GM18507 (cell line): ENCODE measurements around the gene NUDT3.
"Not testable (repeated sequence)": the region's sequence is repeated elsewhere in the genome, so short reads cannot be mapped to it uniquely, and the experiment has no call there.

ENCODE experiments used
- DNase-seq: peaks from one replicate; pipeline ENCODE4 v3.0.0; 2011; ENCODE audit warnings: low read depth; ENCODE audit not compliant: insufficient read length; ENCODE audit errors: extremely low spot score
- FAIRE-seq: peaks from 2 replicates; lab custom pipeline; 2011; peaks lifted over from hg19 to GRCh38; lab: Jason Lieb, UNC

NUDT3 gene

GRCh38 chr6:34350137-34350933 lies 42.1 kb downstream of the NUDT3 start:
- no peak for DNase-seq

DNA sequence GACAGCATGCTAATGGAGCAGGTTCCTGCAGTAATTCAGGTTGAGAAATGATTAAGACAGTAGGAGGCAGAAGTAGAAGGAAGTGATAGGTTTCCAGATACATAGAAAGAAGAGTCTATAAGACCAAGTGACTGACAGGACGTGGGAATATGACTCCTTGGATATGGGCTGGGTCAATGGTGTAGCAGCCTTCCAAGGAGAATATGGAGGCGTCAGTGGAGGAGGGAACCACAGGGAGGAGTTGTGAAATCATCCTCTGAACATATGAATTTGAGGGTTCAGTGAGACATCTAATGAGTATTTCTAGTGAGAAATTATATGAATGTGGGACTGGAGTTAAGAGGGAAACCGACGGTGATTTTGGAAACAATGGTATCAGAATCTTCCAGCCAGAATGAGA lies 43.3 kb downstream of the NUDT3 start:
- FAIRE-seq = no peak

More at GRCh38 chr6:34350137-34350933, 42.1 kb downstream of the NUDT3 start:
- FAIRE-seq = no peak

DNA sequence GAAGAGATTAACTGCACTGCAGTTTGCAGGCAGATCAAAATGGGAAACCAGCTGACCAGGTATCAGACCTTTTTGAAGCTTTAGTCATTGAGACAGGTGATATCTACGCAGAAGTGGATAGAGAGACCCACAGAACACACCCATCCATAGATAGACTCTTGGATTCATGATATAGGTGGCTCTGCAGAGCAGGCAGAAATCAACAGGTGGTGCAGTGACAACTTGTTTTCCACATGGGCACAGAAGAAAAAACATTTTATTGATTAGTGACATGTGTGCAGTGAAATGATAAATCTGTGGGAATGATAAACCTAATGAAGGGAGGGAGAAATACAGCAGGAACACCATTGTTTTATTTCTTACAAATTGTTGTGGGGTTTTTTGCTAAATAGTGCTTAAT lies 45.2 kb downstream of the NUDT3 start:
- FAIRE-seq (peak; percentile 31), DNase-seq (no peak)

More for the DNA sequence above, 43.3 kb downstream of the NUDT3 start:
- no peak for DNase-seq

- FAIRE-seq = peak; percentile 44
- peak; percentile 18 for DNase-seq
Observed at GRCh38 chr6:34346175-34347119, 46.0 kb downstream of the NUDT3 start.

DNA sequence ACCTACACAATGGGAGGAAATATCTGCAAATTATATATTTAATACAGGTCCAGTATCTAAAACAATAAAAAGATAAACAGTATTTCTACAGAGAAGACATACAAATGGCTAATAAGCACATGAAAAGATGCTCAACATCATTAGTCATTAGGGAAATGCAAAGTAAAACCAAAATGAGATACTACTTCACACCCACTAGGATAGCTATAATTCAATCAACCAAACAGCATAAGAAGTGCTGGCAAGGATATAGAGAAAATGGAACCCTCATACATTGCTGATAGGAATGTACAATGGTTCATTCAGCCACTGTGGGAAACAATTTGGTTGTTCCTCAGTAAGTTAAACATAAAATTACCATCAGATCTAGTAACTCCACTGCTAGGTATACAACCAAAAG lies 48.7 kb downstream of the NUDT3 start:
- no peak for DNase-seq
- FAIRE-seq = no peak

DNA sequence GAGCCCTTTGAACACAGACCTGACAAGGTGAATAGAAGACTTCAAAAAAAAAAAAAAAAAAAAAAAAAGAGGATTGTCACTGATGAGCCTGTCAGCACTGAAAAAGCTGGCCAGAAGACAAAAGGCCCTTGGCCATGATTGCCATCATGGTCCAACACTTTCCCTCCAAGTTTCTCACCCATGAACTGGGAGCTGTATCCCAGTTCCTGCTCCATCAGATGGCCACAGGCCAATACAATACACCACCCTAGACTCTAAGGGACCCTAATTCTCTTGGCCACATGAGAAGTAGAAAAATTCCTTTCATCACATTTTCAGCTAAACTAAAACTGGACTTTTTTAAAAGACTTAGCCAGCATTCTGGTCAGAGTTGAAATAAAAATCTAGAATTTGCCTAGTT lies 50.2 kb downstream of the NUDT3 start:
- DNase-seq (no peak), FAIRE-seq (no peak)

DNA sequence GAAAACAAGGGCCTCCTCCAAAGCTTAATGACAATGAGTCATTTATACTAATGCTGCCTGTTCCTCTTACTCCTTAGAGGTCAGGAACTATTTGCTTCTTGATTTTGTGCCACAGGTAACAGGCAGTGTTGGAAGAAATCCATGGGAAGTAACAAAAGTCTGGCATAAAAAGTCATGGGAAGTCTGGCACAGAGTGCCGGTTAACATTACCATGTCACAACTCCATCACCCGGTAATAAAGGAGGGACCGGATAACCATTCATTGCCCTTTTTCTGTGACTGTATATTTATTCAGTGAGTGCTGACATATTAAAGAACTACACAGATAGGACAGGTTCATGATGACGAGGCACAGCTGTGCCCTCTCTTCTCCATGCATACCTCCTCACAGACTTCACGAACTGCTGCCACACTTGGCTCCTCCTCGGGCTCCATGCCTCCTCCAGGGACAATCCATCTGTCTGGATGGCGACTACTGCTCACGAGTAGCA lies 50.9 kb downstream of the NUDT3 start:
- no peak for DNase-seq
- FAIRE-seq = no peak

GRCh38 chr6:34340906-34341480 lies 51.5 kb downstream of the NUDT3 start:
- FAIRE-seq = no peak
- DNase-seq = no peak

DNA sequence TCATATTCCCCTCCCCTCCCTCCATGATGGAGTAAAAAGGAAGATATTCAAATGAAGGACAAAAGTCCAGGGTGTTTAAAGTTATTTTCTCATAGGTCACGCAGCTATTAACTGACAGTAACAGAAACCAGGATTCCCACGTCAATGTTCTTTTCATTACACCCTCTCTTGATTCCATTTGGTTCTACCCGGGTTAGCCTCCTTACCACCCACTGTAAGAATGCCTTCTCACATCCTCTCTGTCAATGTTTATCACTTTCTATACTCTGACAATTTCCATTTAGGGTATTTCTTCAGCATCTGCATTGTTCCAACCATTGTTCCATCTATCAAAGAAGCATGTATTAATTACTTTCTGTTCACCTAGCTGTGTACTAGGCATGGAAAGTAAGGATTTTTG lies 52.1 kb downstream of the NUDT3 start:
- no peak for FAIRE-seq
- DNase-seq = no peak

DNA sequence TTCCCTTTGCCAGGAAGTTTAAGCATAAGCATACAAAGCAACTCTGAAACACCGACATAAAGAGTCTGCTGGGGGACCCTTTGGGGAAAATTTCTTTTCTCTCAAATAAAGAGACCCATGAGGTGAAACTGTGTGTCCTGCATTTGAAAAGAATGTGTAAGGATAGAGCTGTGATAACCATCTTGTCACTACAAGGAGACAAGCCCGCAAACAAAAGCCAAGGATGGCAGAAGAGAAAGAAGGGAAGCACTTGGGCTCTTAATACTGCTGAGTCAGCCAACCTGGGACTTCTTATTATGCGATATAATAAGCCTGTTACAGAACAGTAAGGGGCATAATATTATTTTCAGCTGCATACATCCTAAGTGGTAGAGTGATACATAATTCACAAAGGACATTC lies 52.5 kb downstream of the NUDT3 start:
- FAIRE-seq (no peak), DNase-seq (no peak)

DNA sequence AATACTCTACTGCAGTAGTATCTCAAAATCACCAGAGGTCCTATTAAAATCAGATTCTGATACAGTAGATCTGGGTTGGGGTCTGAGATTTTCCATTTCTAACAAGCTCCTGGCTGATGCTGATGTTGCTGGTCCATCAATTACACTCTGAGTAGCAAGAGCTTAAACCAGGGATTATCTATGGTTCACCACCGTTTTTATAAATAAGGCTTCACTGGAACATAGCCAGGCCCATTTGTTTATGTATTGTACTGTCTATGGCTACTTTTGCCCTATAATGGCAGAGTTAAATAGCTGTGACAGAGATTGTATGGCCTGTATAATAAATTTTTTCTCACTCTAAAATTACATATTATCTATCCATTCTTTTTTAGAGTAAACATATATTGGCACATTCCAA lies 53.0 kb downstream of the NUDT3 start:
- DNase-seq = no peak
- no peak for FAIRE-seq

GRCh38 chr6:34338811-34339210 lies 53.7 kb downstream of the NUDT3 start:
- no peak for DNase-seq

GRCh38 chr6:34338377-34338776 lies 54.1 kb downstream of the NUDT3 start:
- DNase-seq (no peak), FAIRE-seq (no peak)

More at GRCh38 chr6:34338811-34339210, 53.7 kb downstream of the NUDT3 start:
- FAIRE-seq = no peak

GRCh38 chr6:34334796-34335416 lies 57.6 kb downstream of the NUDT3 start:
- DNase-seq (no peak), FAIRE-seq (no peak)

DNA sequence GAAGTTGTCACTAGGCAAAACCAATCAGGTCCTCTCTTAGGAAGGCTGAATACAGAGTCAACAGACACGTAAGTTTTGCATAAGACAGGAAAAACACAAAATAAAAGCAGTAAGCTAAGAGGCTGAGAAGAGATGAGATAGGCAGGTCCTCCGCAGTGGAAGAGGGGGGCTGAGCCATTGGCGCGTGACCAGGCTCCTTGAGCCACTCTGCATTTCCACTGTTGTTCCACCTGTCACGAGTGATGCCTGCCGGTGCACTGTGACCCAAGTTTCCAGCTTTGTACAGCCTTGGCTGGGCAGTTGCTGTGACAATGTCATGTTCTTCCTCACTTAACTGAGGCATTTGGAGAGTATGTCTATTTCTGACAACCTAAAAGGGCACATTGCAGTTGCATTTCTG lies 58.6 kb downstream of the NUDT3 start:
- no peak for FAIRE-seq

DNA sequence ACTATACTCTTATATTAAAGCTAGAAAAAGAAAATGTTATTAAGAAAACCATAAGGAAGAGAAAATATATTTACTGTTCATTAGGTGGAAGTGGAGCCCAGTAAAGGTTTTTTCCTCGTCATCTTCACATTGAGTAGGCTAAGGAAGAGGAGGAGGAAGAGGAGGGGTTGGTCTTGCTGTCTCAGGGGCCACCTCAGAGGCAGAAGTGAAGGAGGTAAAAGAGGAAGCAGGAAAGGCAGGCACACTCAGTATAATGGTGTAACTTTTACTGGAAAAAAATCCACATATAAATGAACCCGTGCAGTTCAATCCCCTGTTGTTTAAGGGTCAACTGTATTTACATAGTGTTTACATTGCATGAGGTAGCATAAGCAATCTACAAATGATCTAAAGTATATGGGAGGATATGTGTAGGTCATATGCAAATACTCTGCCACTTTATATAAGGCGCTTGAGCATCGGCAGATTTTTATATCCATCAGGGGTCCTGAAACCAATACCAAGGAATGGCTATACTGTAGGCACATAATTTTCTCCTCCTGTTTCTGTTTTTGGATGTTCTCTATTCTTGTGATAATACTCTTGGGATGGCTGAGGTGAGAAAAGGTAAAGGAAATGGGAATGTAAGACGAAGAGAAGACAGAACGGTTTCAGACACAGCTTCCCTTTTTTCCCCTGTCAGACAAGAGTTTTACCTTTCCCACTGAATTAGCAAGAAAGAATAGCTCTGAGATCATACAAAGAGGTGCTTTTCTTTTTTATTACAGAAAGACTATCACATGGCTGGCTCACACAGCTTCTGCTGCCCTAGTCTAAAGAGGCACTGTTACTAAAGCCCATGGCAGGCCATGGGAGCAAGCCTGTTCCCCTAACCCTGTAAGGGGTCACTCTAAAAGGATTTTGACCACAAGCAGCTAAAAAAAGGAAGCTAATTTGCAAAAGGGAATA lies 59.9 kb downstream of the NUDT3 start:
- DNase-seq (no peak), FAIRE-seq (peak; percentile 70)

More for the DNA sequence above, 58.6 kb downstream of the NUDT3 start:
- DNase-seq = no peak

GRCh38 chr6:34331371-34332050 lies 61.0 kb downstream of the NUDT3 start:
- FAIRE-seq = no peak
- DNase-seq = no peak

- not testable (repeated sequence) for FAIRE-seq, DNase-seq
Observed at GRCh38 chr6:34329814-34330213, 62.7 kb downstream of the NUDT3 start.
